RWPE1 (cell line): ENCODE measurements around the gene PTGDR.

ENCODE experiments used
- CTCF ChIA-PET: fragments of 350-600 bp; sonication (Branson Sonifier 250); formaldehyde crosslinking; extraction: SDS; loops from one replicate; lab custom pipeline; 2021; lab: Yijun Ruan, JAX
- POLR2A ChIA-PET: fragments of 400-600 bp; formaldehyde crosslinking; extraction: SDS; loops from one replicate; lab custom pipeline; 2020; ENCODE audit warnings: antibody characterized with exemption; ENCODE audit not compliant: low non-redundant PET; lab: Yijun Ruan, JAX
- DNase-seq: peaks from one replicate; pipeline ENCODE4 v3.0.0; 2012; ENCODE audit warnings: low spot score
- H3K27ac ChIP-seq: fragments of 450-650 bp; 2 replicates; pipeline ENCODE4 v1.5.1; 2017
- CTCF ChIP-seq: fragments of 450-650 bp; conservative IDR thresholded peaks from 2 replicates; pipeline ENCODE4 v1.5.1; 2017; ENCODE audit warnings: low read depth, mild to moderate bottlenecking

Gene PTGDR

GRCh38 chr14:52303236-52303635, 35.7 kb downstream of the PTGDR start:
- DNase-seq = no peak
- no peak overlapping the region for H3K27ac ChIP-seq
- POLR2A ChIA-PET = no interaction called here
- CTCF ChIA-PET = interaction anchor here (0.6 kb wide), 1 partner anchor 593 kb away, joined by 3 read pairs; no protein-coding TSS in a partner anchor
- no peak for TF ChIP-seq CTCF

- CTCF ChIA-PET = interaction anchor here (0.6 kb wide), 1 partner anchor 1171 kb away, joined by 6 read pairs; no protein-coding TSS in a partner anchor
- POLR2A ChIA-PET = no interaction called here
- no peak overlapping the region for H3K27ac ChIP-seq
- DNase-seq = no peak
- TF ChIP-seq CTCF = no peak
Observed at GRCh38 chr14:52304248-52304904, 36.9 kb downstream of the PTGDR start.

GRCh38 chr14:52305014-52305413, 37.5 kb downstream of the PTGDR start:
- CTCF ChIA-PET = interaction anchor here (0.6 kb wide), 2 partner anchors 319 to 1171 kb away, joined by 6 to 9 read pairs; no protein-coding TSS in a partner anchor
- POLR2A ChIA-PET = no interaction called here
- DNase-seq = no peak
- no peak overlapping the region for H3K27ac ChIP-seq
- no peak for TF ChIP-seq CTCF

GRCh38 chr14:52307376-52307775, 39.9 kb downstream of the PTGDR start:
- POLR2A ChIA-PET = no interaction called here
- H3K27ac ChIP-seq = no peak overlapping the region
- no peak for DNase-seq
- CTCF ChIA-PET = interaction anchor here (0.6 kb wide), 1 partner anchor 161 kb away, joined by 3 read pairs; no protein-coding TSS in a partner anchor
- no peak for TF ChIP-seq CTCF

GRCh38 chr14:52307905-52308304, 40.4 kb downstream of the PTGDR start:
- no peak overlapping the region for H3K27ac ChIP-seq
- ChIA-PET POLR2A (no interaction called here), CTCF (interaction anchor here (0.6 kb wide), 2 partner anchors 108 to 161 kb away, joined by 3 to 6 read pairs; no protein-coding TSS in a partner anchor)
- no peak for TF ChIP-seq CTCF
- DNase-seq = no peak

GRCh38 chr14:52310541-52310940, 43.0 kb downstream of the PTGDR start:
- TF ChIP-seq CTCF = no peak
- no peak overlapping the region for H3K27ac ChIP-seq
- POLR2A ChIA-PET = no interaction called here
- CTCF ChIA-PET = no interaction called here
- no peak for DNase-seq
